Neutrophil (primary cell): Measurements from ENCODE around the gene RBMS1.

ENCODE experiments used
- H3K27ac ChIP-seq: fragments of 200-600 bp; sonication (generic); 2 replicates; pipeline ENCODE4 v1.5.1; 2016; ENCODE audit warnings: mild to moderate bottlenecking, moderate library complexity
- H3K27me3 ChIP-seq: fragments of 200-600 bp; sonication (generic); 2 replicates; pipeline ENCODE4 v1.6.0; 2016; ENCODE audit warnings: mild to moderate bottlenecking
- H3K36me3 ChIP-seq: fragments of 200-600 bp; sonication (generic); 2 replicates; pipeline ENCODE4 v1.5.1; 2017
- H3K4me1 ChIP-seq, 2 experiments: fragments of 200-600 bp in 1 of 2; sonication (generic) in 1 of 2; 1 replicate in 1 of 2; 2 replicates in 1 of 2; pipeline versions ENCODE4 v1.5.1 to v1.6.1; 2013 to 2016; ENCODE audit warnings: low read depth in 1 of 2, low read length in 1 of 2, mild to moderate bottlenecking in 1 of 2, moderate library complexity in 1 of 2; ENCODE audit not compliant: control insufficient read depth in 1 of 2, insufficient read depth in 1 of 2
- H3K4me3 ChIP-seq, 2 experiments: fragments of 200-600 bp in 1 of 2; sonication (generic) in 1 of 2; 1 replicate in 1 of 2; 2 replicates in 1 of 2; pipeline ENCODE4 v1.5.1; 2013 to 2016; ENCODE audit warnings: low read depth in 1 of 2, low read length in 1 of 2, mild to moderate bottlenecking in 1 of 2, moderate library complexity in 1 of 2
- H3K9me3 ChIP-seq: fragments of 200-600 bp; sonication (generic); 2 replicates; pipeline ENCODE4 v1.5.1; 2016
- TF ChIP-seq, protein P1 (sequence below): fragments of 200-600 bp; sonication (generic); IDR thresholded peaks from 2 replicates; pipeline ENCODE4 v1.5.1; 2016; ENCODE audit warnings: antibody characterized with exemption

The RBMS1 gene

DNA sequence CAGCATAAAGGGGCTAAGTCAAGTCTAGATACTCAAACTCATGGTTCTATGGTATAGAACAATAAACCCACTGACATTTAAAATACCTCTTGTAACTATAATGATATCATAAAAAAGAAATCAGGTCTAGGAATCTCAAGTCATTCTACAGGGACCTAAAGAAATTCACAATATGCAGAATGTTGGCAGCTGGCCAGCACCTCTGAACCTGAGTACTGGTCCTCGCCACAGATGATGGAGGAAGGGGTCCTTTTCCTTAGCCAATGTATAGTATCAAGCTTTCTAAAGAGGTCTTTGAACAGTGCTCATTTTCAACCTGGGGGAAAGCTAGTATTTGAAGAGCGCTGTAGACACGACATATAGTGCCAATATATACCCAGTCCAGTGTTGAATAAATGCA, 185.1 kb downstream of the RBMS1 start:
- H3K27ac ChIP-seq: no peak overlapping the region
- H3K4me3 ChIP-seq: no peak overlapping the region
- no peaks in the 10 kb centered on the region for H3K9me3 ChIP-seq
- TF ChIP-seq, protein P1, sequence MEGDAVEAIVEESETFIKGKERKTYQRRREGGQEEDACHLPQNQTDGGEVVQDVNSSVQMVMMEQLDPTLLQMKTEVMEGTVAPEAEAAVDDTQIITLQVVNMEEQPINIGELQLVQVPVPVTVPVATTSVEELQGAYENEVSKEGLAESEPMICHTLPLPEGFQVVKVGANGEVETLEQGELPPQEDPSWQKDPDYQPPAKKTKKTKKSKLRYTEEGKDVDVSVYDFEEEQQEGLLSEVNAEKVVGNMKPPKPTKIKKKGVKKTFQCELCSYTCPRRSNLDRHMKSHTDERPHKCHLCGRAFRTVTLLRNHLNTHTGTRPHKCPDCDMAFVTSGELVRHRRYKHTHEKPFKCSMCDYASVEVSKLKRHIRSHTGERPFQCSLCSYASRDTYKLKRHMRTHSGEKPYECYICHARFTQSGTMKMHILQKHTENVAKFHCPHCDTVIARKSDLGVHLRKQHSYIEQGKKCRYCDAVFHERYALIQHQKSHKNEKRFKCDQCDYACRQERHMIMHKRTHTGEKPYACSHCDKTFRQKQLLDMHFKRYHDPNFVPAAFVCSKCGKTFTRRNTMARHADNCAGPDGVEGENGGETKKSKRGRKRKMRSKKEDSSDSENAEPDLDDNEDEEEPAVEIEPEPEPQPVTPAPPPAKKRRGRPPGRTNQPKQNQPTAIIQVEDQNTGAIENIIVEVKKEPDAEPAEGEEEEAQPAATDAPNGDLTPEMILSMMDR: no peak
- H3K27me3 ChIP-seq: no peaks in the 10 kb centered on the region
- peaks cover 8 to 12% of the 10 kb centered on the region in 2 experiments for H3K4me1 ChIP-seq
- peaks cover 54% of the 10 kb centered on the region for H3K36me3 ChIP-seq

DNA sequence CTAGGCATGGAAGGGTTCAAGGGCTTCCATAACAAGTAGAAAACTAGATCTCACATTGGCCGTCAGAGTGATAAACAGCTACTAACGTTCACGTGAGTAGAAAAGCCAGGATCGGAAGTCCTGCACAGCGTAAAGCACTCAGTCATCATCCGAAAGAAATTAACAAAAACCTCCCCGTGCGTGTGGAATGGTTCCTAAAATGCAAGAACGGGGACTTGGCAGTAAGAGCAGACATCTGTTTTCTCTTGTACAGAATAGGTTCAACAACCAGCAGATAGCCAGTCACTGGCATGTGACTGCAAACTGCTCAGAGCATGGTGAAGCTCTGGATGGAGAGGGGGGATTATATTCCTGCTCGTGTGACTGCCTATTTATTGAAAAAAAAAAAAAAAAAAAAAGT, 186.6 kb downstream of the RBMS1 start:
- Histone ChIP-seq H3K9me3 (no peaks in the 10 kb centered on the region), H3K36me3 (peaks cover 55% of the 10 kb centered on the region), H3K4me1 (peaks cover 8 to 12% of the 10 kb centered on the region in 2 experiments), H3K27me3 (no peaks in the 10 kb centered on the region), H3K4me3 (no peak overlapping the region), H3K27ac (no peak overlapping the region)
- TF ChIP-seq, protein P1: no peak

DNA sequence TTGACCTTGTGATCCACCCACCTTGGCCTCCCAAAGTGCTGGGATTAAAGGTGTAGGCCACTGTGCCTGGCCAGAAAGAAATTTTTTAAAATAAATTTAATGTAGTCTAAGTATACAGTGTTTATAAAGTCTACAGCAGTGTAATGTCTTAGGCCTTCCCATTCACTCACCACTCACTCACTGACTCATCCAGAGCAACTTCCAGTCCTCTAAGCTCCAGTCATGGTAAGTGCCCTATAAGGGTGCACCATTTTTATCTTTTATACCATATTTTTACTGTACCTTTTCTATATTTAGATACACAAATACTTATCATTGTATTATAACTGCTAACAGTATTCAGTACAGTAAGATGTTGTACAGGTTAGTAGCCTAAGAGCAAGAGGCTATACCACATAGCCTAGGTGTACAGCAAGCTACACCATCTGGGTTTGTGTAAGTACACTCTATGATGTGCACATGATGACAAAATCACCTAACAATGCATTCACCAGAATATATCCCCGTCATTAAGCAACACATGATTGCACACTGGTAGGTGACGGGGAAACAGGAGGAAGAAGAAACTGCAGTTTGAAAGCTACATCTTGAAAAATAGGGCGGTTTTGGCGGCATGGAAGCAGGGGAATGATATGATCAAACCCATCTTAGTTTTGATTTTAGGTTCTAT, 188.4 kb downstream of the RBMS1 start:
- Histone ChIP-seq H3K36me3 (peaks cover 53% of the 10 kb centered on the region), H3K27ac (peak overlapping the region; percentile 68)

DNA sequence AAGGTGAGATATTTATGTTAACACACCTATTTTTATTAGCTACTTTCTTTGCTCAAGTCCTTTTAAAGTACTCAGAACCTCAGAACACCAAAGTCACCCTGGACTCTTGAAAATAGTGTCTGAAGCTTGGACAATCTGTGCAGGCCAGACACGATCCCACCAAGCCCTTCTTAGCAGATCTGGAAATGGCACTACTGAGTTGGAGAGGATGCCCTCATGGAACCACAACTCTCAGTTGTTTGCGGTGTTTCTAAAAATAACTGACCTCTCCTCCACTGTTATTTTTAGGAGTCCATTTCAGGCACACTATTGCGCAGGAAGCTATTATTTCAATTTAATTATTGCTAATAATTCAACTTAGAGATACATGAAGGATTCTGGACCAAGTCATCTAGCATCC, 190.1 kb downstream of the RBMS1 start:
- TF ChIP-seq, protein P1: no peak
- H3K27me3 ChIP-seq: no peaks in the 10 kb centered on the region
- peaks cover 8 to 12% of the 10 kb centered on the region in 2 experiments for H3K4me1 ChIP-seq
- H3K4me3 ChIP-seq: no peak overlapping the region
- H3K27ac ChIP-seq: peak overlapping the region; percentile 22
- peaks cover 56% of the 10 kb centered on the region for H3K36me3 ChIP-seq
- H3K9me3 ChIP-seq: no peaks in the 10 kb centered on the region

More for the DNA sequence above, 188.4 kb downstream of the RBMS1 start:
- Histone ChIP-seq H3K4me1 (peaks cover 8 to 12% of the 10 kb centered on the region in 2 experiments), H3K4me3 (no peak overlapping the region), H3K27me3 (no peaks in the 10 kb centered on the region), H3K9me3 (no peaks in the 10 kb centered on the region)
- TF ChIP-seq, protein P1: no peak

DNA sequence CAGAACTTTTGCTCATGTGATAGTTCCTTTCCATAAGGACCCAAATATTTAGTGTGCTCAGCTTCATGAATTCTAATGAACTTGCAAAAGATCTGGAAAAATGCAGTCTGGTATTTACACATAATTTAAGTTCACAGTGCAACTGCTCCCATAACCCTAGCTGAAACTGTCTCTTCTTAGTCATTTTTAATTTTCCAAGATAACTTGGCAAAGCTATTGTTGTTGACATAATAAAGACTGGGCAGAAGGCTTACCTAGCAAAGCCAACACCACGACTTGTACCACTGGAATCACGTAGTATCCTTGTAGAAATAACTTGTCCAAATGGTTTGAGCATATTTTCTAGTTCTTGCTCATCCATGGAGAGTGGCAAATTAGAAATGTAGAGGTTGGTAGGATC, 190.5 kb downstream of the RBMS1 start:
- TF ChIP-seq, protein P1: no peak
- H3K27me3 ChIP-seq: no peaks in the 10 kb centered on the region
- H3K9me3 ChIP-seq: no peaks in the 10 kb centered on the region
- no peak overlapping the region for H3K4me3 ChIP-seq
- H3K36me3 ChIP-seq: peaks cover 54% of the 10 kb centered on the region
- peak overlapping the region; percentile 22 for H3K27ac ChIP-seq
- H3K4me1 ChIP-seq: peaks cover 8 to 12% of the 10 kb centered on the region in 2 experiments
